Mucosa of descending colon (tissue), 3 donors: ENCODE results near the gene MEIOC. TPM values are rescaled to one million over a fixed set of nuclear protein-coding genes. Genes with fewer than 3 reads are reported as not detected.
A peak's percentile ranks its signal among the peaks of the same experiment; 100 is the strongest.

Source experiments
- ATAC-seq: fragments of 200-7000 bp; cut with Tn5 transposase; one replicate; pipeline ENCODE4 v1.9.1; 2020; ENCODE audit warnings: mild to moderate bottlenecking, moderate library complexity
- DNase-seq, 3 donors: peaks; one replicate each; pipeline ENCODE4 v3.0.0-alpha.2; 2020
- H3K36me3 ChIP-seq: fragments of 200-600 bp; one replicate; pipeline ENCODE4 v1.8.0; 2021; ENCODE audit warnings: low read depth, mild to moderate bottlenecking
- H3K4me1 ChIP-seq: fragments of 200-600 bp; one replicate; pipeline ENCODE4 v1.8.0; 2021; ENCODE audit warnings: low read depth, mild to moderate bottlenecking
- H3K4me3 ChIP-seq: fragments of 200-600 bp; one replicate; pipeline ENCODE4 v1.8.0; 2021; ENCODE audit warnings: mild to moderate bottlenecking
- H3K9me3 ChIP-seq: fragments of 200-600 bp; one replicate; pipeline ENCODE4 v1.8.0; 2021; ENCODE audit warnings: mild to moderate bottlenecking
- intact Hi-C, 2 donors: fragments of 100-400 bp; cut with DNase I in 1 of 2; cut with micrococcal nuclease in 1 of 2; formaldehyde crosslinking; loops; one replicate each; pipeline versions ENCODE4 v1.11.0 to v1.11.1; 2022; cut with DNase I, micrococcal nuclease
- long read RNA-seq, 2 donors: library from polyadenylated mRNA; unstranded; transcript quantifications; one replicate each; pipeline ENCODE4 v2.0.0, GENCODE V29; 2019 to 2021
- total RNA-seq, 3 donors: library from RNA; stranded (reverse); fragmentation: NEBNext Ultra II Directional in 2 of 3; extraction: Animal tissue kit (Norgen Biotek cat#: 25700) in 2 of 3; gene quantifications; one replicate each; pipeline versions ENCODE4 v1.2.1 to v1.2.4, GENCODE V29; 2021 to 2023
- TF ChIP-seq, protein P1 (sequence below): fragments of 200-600 bp; IDR thresholded peaks from one replicate; pipeline ENCODE4 v1.8.0; 2022; ENCODE audit warnings: antibody characterized with exemption, mild to moderate bottlenecking
- donor health status: DM: no; HTN: no; CAD: no; lungs with moderate emphysema.
- donor health status: DM: no; HTN: no; CAD: no.
- donor health status: DM: no; HTN: yes; CAD: no.

MEIOC gene
- total RNA-seq = under 1 TPM in 1 of 3 donors, not detected in 2; 0.16 TPM
- long read RNA-seq, donor 1, partial matches to known transcripts = 1 of 1 reads
- long read RNA-seq, donor 1, other reads (novel, unspliced or antisense) = 0 of 1 reads
- long read RNA-seq, donor 2, partial matches to known transcripts = 0 of 1 reads
- long read RNA-seq, donor 2, other reads (novel, unspliced or antisense) = 1 of 1 reads

DNA sequence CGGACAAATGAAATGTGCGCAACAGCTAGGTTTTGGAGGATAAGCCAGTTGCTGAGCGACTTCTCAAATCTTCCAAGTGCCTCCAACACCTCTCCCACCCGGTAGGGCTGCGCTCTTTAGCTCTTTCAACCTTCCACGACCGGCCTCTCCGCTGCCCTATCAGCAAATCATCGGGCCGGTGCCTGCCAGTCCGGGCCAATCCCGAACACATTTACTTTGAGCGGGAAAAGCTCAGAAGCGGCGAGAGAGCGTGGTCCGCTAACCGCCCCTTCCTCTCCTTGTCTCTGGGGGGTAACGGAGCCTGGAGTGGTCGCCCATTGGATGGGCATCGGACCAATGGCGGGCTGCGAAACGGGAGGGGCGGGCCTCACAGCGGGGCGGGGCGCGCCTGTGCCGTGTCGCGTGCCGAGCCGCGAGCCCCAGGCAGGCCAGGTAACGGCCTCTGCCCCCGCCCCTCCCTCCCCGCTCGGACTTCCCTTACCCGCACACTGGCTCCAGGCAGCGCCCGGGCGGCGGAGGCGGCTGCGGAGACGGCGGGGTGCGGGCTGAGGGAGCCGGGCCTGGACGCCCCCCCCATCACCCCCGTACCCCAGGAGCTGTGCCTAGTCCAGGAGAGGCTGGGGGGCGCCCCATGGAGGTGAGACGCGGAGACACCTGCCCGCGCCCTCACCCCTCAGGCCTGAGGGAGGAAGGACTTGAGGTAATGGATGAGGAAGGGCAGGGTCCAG lies at the start of gene MEIOC:
MEIOC (plus strand) TSS at position 486 of the 728 bp plus-strand sequence; CDS start at position 632, 146 bp downstream.
- no peaks in the 10 kb centered on the region for H3K9me3 ChIP-seq
- intact Hi-C loops = no loop called here
- TF ChIP-seq, protein P1, sequence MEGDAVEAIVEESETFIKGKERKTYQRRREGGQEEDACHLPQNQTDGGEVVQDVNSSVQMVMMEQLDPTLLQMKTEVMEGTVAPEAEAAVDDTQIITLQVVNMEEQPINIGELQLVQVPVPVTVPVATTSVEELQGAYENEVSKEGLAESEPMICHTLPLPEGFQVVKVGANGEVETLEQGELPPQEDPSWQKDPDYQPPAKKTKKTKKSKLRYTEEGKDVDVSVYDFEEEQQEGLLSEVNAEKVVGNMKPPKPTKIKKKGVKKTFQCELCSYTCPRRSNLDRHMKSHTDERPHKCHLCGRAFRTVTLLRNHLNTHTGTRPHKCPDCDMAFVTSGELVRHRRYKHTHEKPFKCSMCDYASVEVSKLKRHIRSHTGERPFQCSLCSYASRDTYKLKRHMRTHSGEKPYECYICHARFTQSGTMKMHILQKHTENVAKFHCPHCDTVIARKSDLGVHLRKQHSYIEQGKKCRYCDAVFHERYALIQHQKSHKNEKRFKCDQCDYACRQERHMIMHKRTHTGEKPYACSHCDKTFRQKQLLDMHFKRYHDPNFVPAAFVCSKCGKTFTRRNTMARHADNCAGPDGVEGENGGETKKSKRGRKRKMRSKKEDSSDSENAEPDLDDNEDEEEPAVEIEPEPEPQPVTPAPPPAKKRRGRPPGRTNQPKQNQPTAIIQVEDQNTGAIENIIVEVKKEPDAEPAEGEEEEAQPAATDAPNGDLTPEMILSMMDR = no peak
- no peak within 1 kb of the TSS for H3K4me3 ChIP-seq
- no peak for ATAC-seq
- peak in 1 of 3 donors; percentile 19 for DNase-seq
- no peaks in the 10 kb centered on the region for H3K36me3 ChIP-seq
- H3K4me1 ChIP-seq = no peaks in the 10 kb centered on the region

DNA sequence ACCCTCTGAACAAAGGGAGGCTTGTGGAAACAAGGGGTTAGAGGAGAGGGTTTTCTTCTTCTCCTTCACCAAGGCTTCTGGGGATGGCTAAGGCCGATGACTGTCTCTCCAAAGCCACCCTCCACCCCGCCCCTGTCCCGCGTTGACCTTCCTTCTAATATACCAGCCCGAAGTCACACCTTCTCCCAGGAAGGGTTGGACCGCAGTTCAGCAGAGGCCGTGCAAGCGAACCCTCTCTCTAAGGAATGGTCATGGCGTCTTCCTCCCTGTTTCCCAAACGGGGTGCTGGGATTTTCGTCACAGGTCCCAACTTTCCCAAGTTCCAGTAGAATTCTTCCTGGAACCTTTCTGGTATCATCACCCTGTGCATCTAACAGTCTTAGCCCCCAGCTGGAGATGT lies 49.6 kb upstream of the MEIOC start:
- no peaks in the 10 kb centered on the region for H3K9me3 ChIP-seq
- DNase-seq (no peak), ATAC-seq (no peak)
- intact Hi-C loops = no loop called here
- H3K4me1 ChIP-seq = no peaks in the 10 kb centered on the region
- H3K36me3 ChIP-seq = no peaks in the 10 kb centered on the region
- H3K4me3 ChIP-seq = no peak overlapping the region
- TF ChIP-seq, protein P1 = no peak

DNA sequence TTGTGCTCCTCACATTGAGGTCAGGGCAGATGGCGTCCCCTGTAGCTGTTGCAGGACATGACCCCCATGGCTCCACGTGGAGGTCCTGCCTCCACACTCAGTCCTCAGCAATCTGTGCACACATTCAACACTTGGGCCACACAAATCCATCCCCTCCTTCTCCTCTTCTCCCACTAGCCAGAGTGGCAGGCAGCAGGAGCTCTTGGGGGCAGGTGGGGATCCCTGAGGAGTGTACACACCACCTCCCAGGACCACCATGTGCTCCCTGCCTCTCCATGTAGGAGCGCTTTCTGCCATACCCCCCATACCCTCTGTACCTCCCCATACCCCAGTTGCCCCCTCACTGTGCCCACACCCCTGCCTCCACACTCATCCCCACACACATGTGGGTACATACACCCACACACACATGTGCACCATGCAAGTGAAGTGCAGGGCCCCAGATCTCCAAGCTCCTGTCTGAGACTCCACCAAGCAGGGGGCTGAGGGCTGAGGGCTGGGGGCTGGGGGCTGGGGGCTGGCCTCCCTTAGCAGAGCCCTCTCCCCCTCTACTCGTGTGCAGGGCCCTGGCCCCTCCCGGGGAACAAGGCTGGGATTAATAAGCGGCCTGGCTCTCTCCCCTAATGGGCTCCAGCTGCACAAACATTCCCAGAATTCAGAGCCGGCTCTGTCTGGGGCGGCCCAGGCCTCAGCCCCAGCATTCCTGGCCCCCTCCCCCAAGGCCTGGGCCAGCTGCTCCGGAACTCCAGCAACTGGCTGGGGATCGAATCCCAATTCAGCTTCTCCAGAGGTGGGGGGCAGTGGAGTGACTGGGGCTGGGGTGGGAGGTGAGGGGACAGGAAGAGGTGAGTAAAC lies 48.2 kb upstream of the MEIOC start:
- no peak for DNase-seq
- no peaks in the 10 kb centered on the region for H3K36me3 ChIP-seq
- H3K9me3 ChIP-seq = no peaks in the 10 kb centered on the region
- no peak for ATAC-seq
- H3K4me1 ChIP-seq = no peaks in the 10 kb centered on the region
- intact Hi-C loops = no loop called here
- H3K4me3 ChIP-seq = no peak overlapping the region
- TF ChIP-seq, protein P1 = no peak

DNA sequence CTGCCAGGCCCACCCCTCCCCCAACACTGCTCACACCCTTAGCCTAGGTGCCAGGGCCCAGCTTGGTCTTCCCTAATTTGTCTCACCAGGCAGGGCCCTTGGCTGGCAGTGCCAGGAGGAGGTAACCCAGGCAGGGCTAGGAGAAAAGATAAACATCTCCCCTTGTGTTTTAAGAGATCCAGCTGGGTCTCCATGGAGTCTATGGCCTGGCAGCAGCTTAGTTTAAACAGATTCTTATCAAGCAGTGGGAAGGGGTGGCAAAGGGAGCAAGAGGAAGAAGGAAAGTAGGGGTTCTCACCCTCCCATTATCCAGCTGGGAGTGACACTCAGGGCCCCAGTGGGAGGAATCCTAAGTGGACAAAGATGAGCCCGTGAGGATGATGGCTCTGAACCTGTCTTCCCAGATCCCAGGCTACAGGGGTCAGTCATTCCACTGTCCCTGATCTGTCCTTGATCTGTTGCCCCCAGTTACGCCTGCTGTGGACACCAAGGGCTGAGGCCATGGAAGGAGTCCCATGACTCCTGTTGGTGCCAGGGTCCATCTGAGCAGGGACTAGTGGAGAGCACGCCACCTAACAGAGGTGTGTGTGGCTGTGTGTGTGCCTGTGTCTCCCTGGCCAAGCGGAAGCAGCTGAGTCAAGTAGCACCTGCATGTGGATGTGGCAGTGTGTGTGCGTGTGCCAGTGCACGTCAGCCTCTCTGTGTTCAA lies 47.4 kb upstream of the MEIOC start:
- Histone ChIP-seq H3K9me3 (no peaks in the 10 kb centered on the region), H3K36me3 (no peaks in the 10 kb centered on the region), H3K4me1 (no peaks in the 10 kb centered on the region), H3K4me3 (no peak overlapping the region)
- TF ChIP-seq, protein P1 = no peak
- ATAC-seq = no peak
- no peak for DNase-seq
- intact Hi-C loops = no loop called here

DNA sequence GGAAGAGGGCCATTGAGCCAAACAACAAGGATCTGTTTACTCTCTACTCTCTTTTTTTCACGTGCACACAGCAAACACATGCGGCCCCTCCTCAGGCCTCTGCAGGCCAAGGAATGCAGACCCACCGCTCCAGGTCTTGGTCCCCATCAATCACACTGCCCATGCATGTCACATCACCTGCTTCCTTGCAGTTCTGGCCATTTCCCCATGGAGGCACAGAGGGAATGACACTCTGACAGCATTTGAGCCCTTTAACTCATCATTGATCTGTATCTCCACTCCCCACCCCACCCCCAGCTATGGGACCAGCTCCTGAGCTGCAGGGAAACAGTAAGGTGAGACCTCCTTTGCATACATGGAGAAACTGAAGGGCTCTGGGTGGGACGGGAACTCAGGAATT lies 45.9 kb upstream of the MEIOC start:
- Histone ChIP-seq H3K9me3 (no peaks in the 10 kb centered on the region), H3K4me3 (no peak overlapping the region), H3K4me1 (no peaks in the 10 kb centered on the region), H3K36me3 (no peaks in the 10 kb centered on the region)
- intact Hi-C loops = no loop called here
- TF ChIP-seq, protein P1 = no peak
- ATAC-seq (no peak), DNase-seq (no peak)
